Heart left ventricle (tissue), 16 donors: ENCODE results near the gene WDR5. TPM values are rescaled to one million over a fixed set of nuclear protein-coding genes. Genes with fewer than 3 reads are reported as not detected.

ENCODE experiments used
- ATAC-seq, 4 donors: fragments of 200-7000 bp; cut with Tn5 transposase; one replicate each; pipeline ENCODE4 v1.9.1; 2020 to 2022; ENCODE audit warnings: moderate library complexity in 4 of 4, mild to moderate bottlenecking in 3 of 4, moderate number of reproducible peaks in 1 of 4
- DNase-seq, 5 donors: peaks; one replicate each; pipeline ENCODE4 v3.0.0-alpha.2; 2020
- H3K27ac ChIP-seq, 12 donors: fragments of 200-600 bp; sonication (generic) in 4 of 12; one replicate each; pipeline versions ENCODE4 v1.5.0 to v1.8.0; 2016 to 2022; ENCODE audit warnings: mild to moderate bottlenecking in 2 of 12
- H3K27me3 ChIP-seq, 9 donors: fragments of 200-600 bp; sonication (generic) in 2 of 9; one replicate each; pipeline versions ENCODE4 v1.5.1 to v1.8.0; 2016 to 2022; ENCODE audit warnings: mild to moderate bottlenecking in 3 of 9
- H3K36me3 ChIP-seq, 9 donors: fragments of 200-600 bp; sonication (generic) in 2 of 9; one replicate each; pipeline versions ENCODE4 v1.5.0 to v1.8.0; 2018 to 2022; ENCODE audit warnings: mild to moderate bottlenecking in 2 of 9
- H3K4me1 ChIP-seq, 12 donors: fragments of 200-600 bp; sonication (generic) in 4 of 12; one replicate each; pipeline versions ENCODE4 v1.5.0 to v1.8.0; 2016 to 2022; ENCODE audit warnings: mild to moderate bottlenecking in 3 of 12
- H3K4me3 ChIP-seq, 12 donors: fragments of 200-600 bp; sonication (generic) in 4 of 12; one replicate each; pipeline versions ENCODE4 v1.5.0 to v1.8.0; 2017 to 2022; ENCODE audit warnings: mild to moderate bottlenecking in 9 of 12, moderate library complexity in 4 of 12
- H3K9me3 ChIP-seq, 12 donors: fragments of 200-600 bp; sonication (generic) in 4 of 12; one replicate each; pipeline versions ENCODE4 v1.5.0 to v1.8.0; 2016 to 2022; ENCODE audit warnings: mild to moderate bottlenecking in 1 of 12
- CTCF ChIP-seq, 12 donors: fragments of 200-600 bp; sonication (generic) in 4 of 12; IDR thresholded peaks; one replicate each; pipeline versions ENCODE4 v1.5.0 to v1.8.0; 2018 to 2022; ENCODE audit warnings: antibody characterized with exemption in 12 of 12, mild to moderate bottlenecking in 5 of 12
- POLR2A ChIP-seq, 2 donors: fragments of 450-650 bp; IDR thresholded peaks; one replicate each; pipeline ENCODE4 v1.6.1; 2017; ENCODE audit warnings: antibody characterized with exemption in 2 of 2, mild to moderate bottlenecking in 2 of 2, moderate library complexity in 2 of 2
- WGBS, 4 donors: extraction: QIAGEN DNeasy Blood & Tissue Kit in 2 of 4; methylation state at CpG; one replicate each; pipeline versions ENCODE4 v1.1.5 to v1.1.7; 2013 to 2018; 5-methylcytosine and 5-hydroxymethylcytosine counted together
- intact Hi-C, 10 donors: fragments of 100-400 bp; cut with DNase I; formaldehyde crosslinking; loops; one replicate each; pipeline versions ENCODE4 v1.11.1 to v1.14.2; 2022
- polyA plus RNA-seq, 2 donors: library from polyadenylated mRNA; stranded (reverse); fragments of 200-250 nt; gene quantifications; one replicate each; pipeline ENCODE4 v1.2.3, GENCODE V29; 2013
- total RNA-seq, 9 donors: library from RNA; depleted of rRNA in 2 of 9; stranded (reverse); fragments of >200 nt in 2 of 9; fragmentation: NEBNext Ultra II Directional in 3 of 9; extraction: Animal tissue kit (Norgen Biotek cat#: 25700) in 3 of 9; gene quantifications; one replicate each; pipeline versions ENCODE4 v1.1.0 to v1.2.4, GENCODE V29; 2016 to 2023
- donor health status: ischemic (EF 13 %, LVEDD 7.1; RV severe dilation, severe dysfunction).
- donor health status: healthy with polysubstance abuse.
- donor health status: DM: no; HTN: yes; CAD: no.
- donor health status: DM: no; HTN: no; CAD: no.
- donor health status: ischemic (EF 25% LVEDD 6.9; RV normal size, moderate dysfunction).
- donor health status: ischemic (EF 25% LVEDD 5.7; RV mildly dilated, moderate dysfunction).
- donor health status: healthy.
- donor health status: DM: yes; HTN: yes; CAD: no.
- donor health status: ischemic (EF 35%, LVEDD 5.7; RV mildly dilated, moderate dysfunction).
- donor health status: nonischemic (EF 11% LVEDD 7.7; RV severe dilation, severe dysfunction).
- donor health status: DM: yes; HTN: yes; CAD: no.
- donor health status: PGD.
- donor health status: ischemic (EF 29% LVEDD 5.4; RV normal size, mild dysfunction).
- donor health status: nonischemic (EF 23%, LVEDD 6.1; RV moderate dilation, normal function).

WDR5 gene
- total and polyA plus RNA-seq, 11 donors, result 12.9 to 24.7 (median 17.2) TPM

- H3K27ac ChIP-seq, result no peak overlapping the region
- intact Hi-C loops, result no loop called here
- H3K36me3 ChIP-seq, result no peaks in the 10 kb centered on the region
- DNase-seq (peak in 2 of 5 donors; percentile 10 to 20), ATAC-seq (no peak)
- H3K9me3 ChIP-seq, result peaks cover 0 to 13% (median 0%) of the 10 kb centered on the region in 12 donors
- no peaks in the 10 kb centered on the region for H3K27me3 ChIP-seq
- peaks cover 0 to 10% (median 0%) of the 10 kb centered on the region in 12 donors for H3K4me1 ChIP-seq
- WGBS, 4 donors, result 88 to 97% (median 91%) methylated on average over 6 of the region's 6 CpGs
- TF ChIP-seq POLR2A (IDR thresholded peaks at IDR 0.05), result no peak
- no peak for TF ChIP-seq CTCF (IDR thresholded peaks at IDR 0.05)
- H3K4me3 ChIP-seq, result no peak overlapping the region
These were observed 61.0 kb downstream of the WDR5 start for GRCh38 chr9:134196911-134197310.

GRCh38 chr9:134198791-134199190 lies 62.9 kb downstream of the WDR5 start:
- no peak overlapping the region for H3K4me3 ChIP-seq
- no peaks in the 10 kb centered on the region for H3K36me3 ChIP-seq
- DNase-seq, result no peak
- ATAC-seq, result no peak
- intact Hi-C loops, result no loop called here
- H3K27me3 ChIP-seq, result no peaks in the 10 kb centered on the region
- 89 to 96% (median 91%) methylated on average over 3 of the region's 3 CpGs for WGBS, 4 donors
- peaks cover 0 to 31% (median 3%) of the 10 kb centered on the region in 12 donors for H3K9me3 ChIP-seq
- H3K27ac ChIP-seq, result no peak overlapping the region
- TF ChIP-seq POLR2A (IDR thresholded peaks at IDR 0.05), result no peak
- no peak for TF ChIP-seq CTCF (IDR thresholded peaks at IDR 0.05)
- H3K4me1 ChIP-seq, result peaks cover 0 to 10% (median 0%) of the 10 kb centered on the region in 12 donors

GRCh38 chr9:134200730-134201129 lies 64.8 kb downstream of the WDR5 start:
- WGBS, 4 donors, result 39 to 97% (median 48%) methylated on average over 1 of the region's 1 CpG
- H3K27me3 ChIP-seq, result no peaks in the 10 kb centered on the region
- H3K4me1 ChIP-seq, result peaks cover 0 to 12% (median 9%) of the 10 kb centered on the region in 12 donors
- DNase-seq, result no peak
- no peak for ATAC-seq
- TF ChIP-seq CTCF (IDR thresholded peaks at IDR 0.05), result no peak
- TF ChIP-seq POLR2A (IDR thresholded peaks at IDR 0.05), result no peak
- intact Hi-C loops, result no loop called here
- peaks cover 0 to 36% (median 3%) of the 10 kb centered on the region in 12 donors for H3K9me3 ChIP-seq
- H3K4me3 ChIP-seq, result no peak overlapping the region
- no peak overlapping the region for H3K27ac ChIP-seq
- H3K36me3 ChIP-seq, result no peaks in the 10 kb centered on the region

GRCh38 chr9:134203224-134203623 lies 67.3 kb downstream of the WDR5 start:
- intact Hi-C loops, result no loop called here
- H3K27ac ChIP-seq, result no peak overlapping the region
- no peak overlapping the region for H3K4me3 ChIP-seq
- ATAC-seq (no peak), DNase-seq (no peak)
- TF ChIP-seq POLR2A (IDR thresholded peaks at IDR 0.05) (no peak), CTCF (IDR thresholded peaks at IDR 0.05) (no peak)
- no peaks in the 10 kb centered on the region for H3K36me3 ChIP-seq
- H3K27me3 ChIP-seq, result no peaks in the 10 kb centered on the region
- 89 to 95% (median 92%) methylated on average over 2 of the region's 2 CpGs for WGBS, 4 donors
- H3K4me1 ChIP-seq, result peaks cover 0 to 23% (median 10%) of the 10 kb centered on the region in 12 donors
- peaks cover 0 to 36% (median 3%) of the 10 kb centered on the region in 12 donors for H3K9me3 ChIP-seq
